Measurements from ENCODE around the gene VPS45. TPM values are rescaled to one million over a fixed set of nuclear protein-coding genes. Genes with fewer than 3 reads are reported as not detected.

VPS45 gene
- total RNA-seq, 1 experiment from 2014 or later = 30.3 TPM

GRCh38 chr1:150127464-150127863 is 59.9 kb downstream of the VPS45 start:
- H3K27ac ChIP-seq = no peak overlapping the region
- no peak overlapping the region for H3K4me2 ChIP-seq
- no peaks in the 10 kb centered on the region for H3K27me3 ChIP-seq (ENCODE audit: insufficient read depth, low read depth)
- H3K79me2 ChIP-seq (ENCODE audit: low read depth) = no peaks in the 10 kb centered on the region
- no peaks in the 10 kb centered on the region for H3K36me3 ChIP-seq (ENCODE audit: low read depth)
- no peak overlapping the region for H3K4me3 ChIP-seq
- intact Hi-C loops (cut with micrococcal nuclease; ENCODE audit: unreplicated experiment) = no loop called here
- H3K9me3 ChIP-seq (ENCODE audit: insufficient read depth, low read depth) = no peaks in the 10 kb centered on the region
- no peaks in the 10 kb centered on the region for H3K9me2 ChIP-seq (ENCODE audit: insufficient read depth)
- no peak overlapping the region for H2AFZ ChIP-seq
- H4K20me1 ChIP-seq (ENCODE audit: insufficient read depth) = no peaks in the 10 kb centered on the region
- TF ChIP-seq CTCF (conservative IDR thresholded peaks at IDR 0.05) = no peak
- no peak for TF ChIP-seq EZH2 (IDR thresholded peaks at IDR 0.05; ENCODE audit: low read depth)
- ChIA-PET CTCF (interaction anchor here (1.1 kb wide), 1 partner anchor 59 kb away, joined by 5 read pairs; no protein-coding TSS in a partner anchor), POLR2A (ENCODE audit: unreplicated experiment) (interaction anchor here (0.6 kb wide), 1 partner anchor 406 kb away, joined by 5 read pairs; no protein-coding TSS in a partner anchor)
- DNase-seq = no peak
- no peaks in the 10 kb centered on the region for H3K4me1 ChIP-seq (replicated peaks; ENCODE audit: insufficient read depth)
- H3F3A ChIP-seq (ENCODE audit: insufficient read depth, low read depth) = no peaks in the 10 kb centered on the region
- BruUV-seq (replicated peaks) = no TSS peak

- Histone ChIP-seq H3K4me2 (no peak overlapping the region), H3F3A (ENCODE audit: insufficient read depth, low read depth) (no peaks in the 10 kb centered on the region), H2AFZ (no peak overlapping the region), H3K4me1 (replicated peaks; ENCODE audit: insufficient read depth) (no peaks in the 10 kb centered on the region), H3K9me3 (ENCODE audit: insufficient read depth, low read depth) (no peaks in the 10 kb centered on the region), H3K27ac (no peak overlapping the region), H4K20me1 (ENCODE audit: insufficient read depth) (no peaks in the 10 kb centered on the region), H3K27me3 (ENCODE audit: insufficient read depth, low read depth) (no peaks in the 10 kb centered on the region), H3K79me2 (ENCODE audit: low read depth) (no peaks in the 10 kb centered on the region), H3K9me2 (ENCODE audit: insufficient read depth) (no peaks in the 10 kb centered on the region), H3K36me3 (ENCODE audit: low read depth) (no peaks in the 10 kb centered on the region), H3K4me3 (no peak overlapping the region)
- intact Hi-C loops (cut with micrococcal nuclease; ENCODE audit: unreplicated experiment) = no loop called here
- POLR2A ChIA-PET (ENCODE audit: unreplicated experiment) = interaction anchor here (0.6 kb wide), 1 partner anchor 406 kb away, joined by 5 read pairs; no protein-coding TSS in a partner anchor
- no peak for DNase-seq
- CTCF ChIA-PET = interaction anchor here (1.1 kb wide), 1 partner anchor 59 kb away, joined by 5 read pairs; no protein-coding TSS in a partner anchor
- BruUV-seq (replicated peaks) = no TSS peak
- TF ChIP-seq EZH2 (IDR thresholded peaks at IDR 0.05; ENCODE audit: low read depth) = no peak
- no peak for TF ChIP-seq CTCF (conservative IDR thresholded peaks at IDR 0.05)
Observed at GRCh38 chr1:150127868-150128267, 60.3 kb downstream of the VPS45 start.

- POLR2A ChIA-PET (ENCODE audit: unreplicated experiment) = no interaction called here
- CTCF ChIA-PET = no interaction called here
Observed at GRCh38 chr1:150132372-150132771, 64.8 kb downstream of the VPS45 start.

More at GRCh38 chr1:150132372-150132771, 64.8 kb downstream of the VPS45 start:
- no TSS peak for BruUV-seq (replicated peaks)
- H3K27ac ChIP-seq = no peak overlapping the region
- H3K79me2 ChIP-seq (ENCODE audit: low read depth) = no peaks in the 10 kb centered on the region
- no peaks in the 10 kb centered on the region; the same call in 1 of the 2 replicates for H3K9me2 ChIP-seq (ENCODE audit: insufficient read depth)
- H2AFZ ChIP-seq = no peak overlapping the region
- no peak overlapping the region for H3K4me2 ChIP-seq
- H3K36me3 ChIP-seq (ENCODE audit: low read depth) = no peaks in the 10 kb centered on the region; the same call in 1 of the 2 replicates
- no peak for DNase-seq
- no peaks in the 10 kb centered on the region for H3K9me3 ChIP-seq (ENCODE audit: insufficient read depth, low read depth)
- no peaks in the 10 kb centered on the region for H3K27me3 ChIP-seq (ENCODE audit: insufficient read depth, low read depth)
- intact Hi-C loops (cut with micrococcal nuclease; ENCODE audit: unreplicated experiment) = no loop called here
- H3K4me1 ChIP-seq (replicated peaks; ENCODE audit: insufficient read depth) = peaks cover 4% of the 10 kb centered on the region; the same call in 1 of the 2 replicates
- no peaks in the 10 kb centered on the region for H3F3A ChIP-seq (ENCODE audit: insufficient read depth, low read depth)
- no peaks in the 10 kb centered on the region for H4K20me1 ChIP-seq (ENCODE audit: insufficient read depth)
- no peak overlapping the region for H3K4me3 ChIP-seq
- TF ChIP-seq EZH2 (IDR thresholded peaks at IDR 0.05; ENCODE audit: low read depth) (no peak), CTCF (conservative IDR thresholded peaks at IDR 0.05) (no peak)

Measured in PC-9 (cell line).